Measurements from ENCODE around the gene WDR55. TPM values are rescaled to one million over a fixed set of nuclear protein-coding genes. Genes with fewer than 3 reads are reported as not detected.

WDR55 gene
- polyA plus RNA-seq, 1 experiment: 17.9 TPM

DNA sequence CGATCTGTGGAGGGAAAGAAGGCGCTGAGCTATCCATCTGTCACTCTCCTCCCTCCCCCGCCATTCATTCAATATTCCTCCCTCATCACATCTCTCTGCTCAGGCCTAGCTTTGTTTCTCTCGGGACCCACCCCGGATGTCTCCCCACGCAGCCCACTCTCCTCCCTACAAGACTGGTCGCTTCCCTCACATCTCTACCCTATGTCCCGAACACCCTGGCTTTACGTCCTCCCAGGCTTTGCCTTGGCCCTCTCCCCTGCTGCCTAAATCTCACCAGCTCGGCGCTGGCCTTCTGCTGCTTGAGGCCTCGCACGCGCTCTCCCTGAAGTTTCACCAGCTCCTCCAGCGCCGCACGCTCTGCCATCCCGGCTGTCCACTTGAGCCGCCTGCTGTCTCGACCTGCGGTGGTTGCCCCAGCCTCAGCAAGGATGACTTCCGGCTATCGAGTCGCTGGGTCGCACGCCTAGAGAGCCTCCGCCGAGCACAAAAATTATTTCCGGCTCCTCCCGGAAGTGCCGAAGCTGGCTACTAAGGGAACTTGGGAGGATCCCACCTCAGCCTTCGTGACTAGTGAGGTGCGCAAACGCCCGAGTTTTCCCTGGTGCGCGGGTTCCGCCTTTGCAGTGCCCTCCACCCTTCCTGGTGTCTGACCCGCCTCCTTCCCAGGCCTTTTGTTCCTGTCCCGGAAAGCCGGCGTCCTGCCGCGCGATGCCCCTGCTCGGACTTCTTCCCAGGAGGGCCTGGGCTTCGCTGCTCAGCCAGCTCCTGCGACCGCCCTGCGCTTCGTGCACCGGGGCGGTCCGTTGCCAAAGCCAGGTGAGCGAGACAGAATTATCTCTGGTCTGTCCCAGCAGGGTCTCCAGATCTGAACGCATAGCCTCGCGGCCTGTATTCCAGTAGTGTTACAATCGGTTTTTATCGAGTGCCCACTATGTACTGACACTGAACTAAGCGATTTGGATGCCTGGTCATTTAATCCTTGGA is 26.5 kb downstream of the WDR55 start, which contains the start of the genes HARS1 and HARS2:
Gene HARS1 (minus strand): TSS at position 430 of the 984 bp plus-strand sequence. CDS start 66 bp downstream, at position 364.
Gene HARS2 (plus strand): TSS at position 515 of the 984 bp plus-strand sequence. CDS start 194 bp downstream, at position 709.
- peak; percentile 80 for DNase-seq (ENCODE audit: low read depth)
- H3K27me3 ChIP-seq (ENCODE audit: control insufficient read depth, insufficient read depth, low read length): no peaks in the 10 kb centered on the region
- CTCF ChIA-PET: interaction anchor here (0.8 to 1.7 kb wide), 4 partner anchors 9 to 332 kb away, joined by 3 to 5 read pairs (median 3); partner anchors contain the start of gene ZMAT2
- peak within 1 kb of the TSS; percentile 94 for H3K4me3 ChIP-seq (ENCODE audit: low read depth, low read length)
- TF ChIP-seq, protein P1, sequence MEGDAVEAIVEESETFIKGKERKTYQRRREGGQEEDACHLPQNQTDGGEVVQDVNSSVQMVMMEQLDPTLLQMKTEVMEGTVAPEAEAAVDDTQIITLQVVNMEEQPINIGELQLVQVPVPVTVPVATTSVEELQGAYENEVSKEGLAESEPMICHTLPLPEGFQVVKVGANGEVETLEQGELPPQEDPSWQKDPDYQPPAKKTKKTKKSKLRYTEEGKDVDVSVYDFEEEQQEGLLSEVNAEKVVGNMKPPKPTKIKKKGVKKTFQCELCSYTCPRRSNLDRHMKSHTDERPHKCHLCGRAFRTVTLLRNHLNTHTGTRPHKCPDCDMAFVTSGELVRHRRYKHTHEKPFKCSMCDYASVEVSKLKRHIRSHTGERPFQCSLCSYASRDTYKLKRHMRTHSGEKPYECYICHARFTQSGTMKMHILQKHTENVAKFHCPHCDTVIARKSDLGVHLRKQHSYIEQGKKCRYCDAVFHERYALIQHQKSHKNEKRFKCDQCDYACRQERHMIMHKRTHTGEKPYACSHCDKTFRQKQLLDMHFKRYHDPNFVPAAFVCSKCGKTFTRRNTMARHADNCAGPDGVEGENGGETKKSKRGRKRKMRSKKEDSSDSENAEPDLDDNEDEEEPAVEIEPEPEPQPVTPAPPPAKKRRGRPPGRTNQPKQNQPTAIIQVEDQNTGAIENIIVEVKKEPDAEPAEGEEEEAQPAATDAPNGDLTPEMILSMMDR (IDR thresholded peaks at IDR 0.05; ENCODE audit: insufficient read depth, low read depth, low read length): no peak
- POLR2A ChIA-PET: interaction anchor here (0.5 to 1.2 kb wide), 5 partner anchors 9 to 446 kb away, joined by 4 to 7 read pairs (median 4); partner anchors contain the start of gene ZMAT2
- H3K36me3 ChIP-seq (ENCODE audit: control insufficient read depth, insufficient read depth, low read length): peaks cover 11% of the 10 kb centered on the region

DNA sequence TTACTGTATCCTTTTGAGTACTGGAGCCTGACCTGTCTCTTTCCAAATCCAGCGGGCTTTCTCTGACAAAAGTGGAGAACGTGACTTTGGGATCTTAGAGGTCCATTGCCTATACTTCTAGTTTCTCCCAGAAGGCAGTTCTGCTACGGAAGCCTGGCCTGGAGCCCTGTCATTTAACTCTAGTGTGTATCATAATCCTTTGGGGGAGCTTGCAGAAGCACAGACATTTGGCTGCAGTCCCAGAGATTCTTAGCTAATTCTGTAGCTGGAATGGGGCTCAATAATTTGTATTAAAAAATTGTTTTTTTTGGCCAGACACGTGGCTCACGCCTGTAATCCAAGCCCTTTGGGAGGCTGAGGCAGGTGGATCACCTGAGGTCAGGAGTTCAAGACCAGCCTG is 29.6 kb downstream of the WDR55 start:
- Histone ChIP-seq H3K4me3 (ENCODE audit: low read depth, low read length) (no peak overlapping the region), H3K36me3 (ENCODE audit: control insufficient read depth, insufficient read depth, low read length) (peaks cover 24% of the 10 kb centered on the region), H3K27me3 (ENCODE audit: control insufficient read depth, insufficient read depth, low read length) (no peaks in the 10 kb centered on the region)
- CTCF ChIA-PET: interaction anchor here (1.0 to 1.6 kb wide), 2 partner anchors 17 to 19 kb away, joined by 3 to 4 read pairs; no protein-coding TSS in a partner anchor
- TF ChIP-seq, protein P1 (IDR thresholded peaks at IDR 0.05; ENCODE audit: insufficient read depth, low read depth, low read length): no peak
- no peak for DNase-seq (ENCODE audit: low read depth)
- POLR2A ChIA-PET: no interaction called here

DNA sequence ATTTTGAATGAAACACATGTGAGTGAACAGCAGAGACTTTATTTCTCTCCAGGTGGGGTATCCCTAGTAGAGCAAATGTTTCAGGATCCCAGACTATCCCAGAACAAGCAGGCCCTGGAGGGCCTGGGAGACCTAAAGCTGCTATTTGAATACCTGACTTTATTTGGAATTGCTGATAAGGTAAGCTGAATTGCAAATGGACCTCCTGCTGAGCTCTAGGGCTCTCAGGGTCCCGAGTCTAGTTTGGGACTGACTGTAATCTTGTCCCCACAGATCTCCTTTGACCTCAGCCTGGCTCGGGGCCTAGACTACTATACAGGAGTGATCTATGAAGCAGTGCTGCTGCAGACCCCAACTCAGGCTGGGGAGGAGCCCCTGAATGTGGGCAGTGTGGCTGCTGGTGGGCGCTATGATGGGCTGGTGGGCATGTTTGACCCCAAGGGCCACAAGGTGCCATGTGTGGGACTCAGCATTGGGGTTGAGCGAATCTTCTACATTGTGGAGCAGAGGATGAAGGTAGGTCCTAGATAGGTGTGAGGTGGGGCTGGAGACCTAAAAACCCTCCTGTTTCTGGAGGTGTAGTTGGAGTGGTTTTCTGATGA is 32.3 kb downstream of the WDR55 start:
- CTCF ChIA-PET: interaction anchor here (0.9 kb wide), 1 partner anchor 347 kb away, joined by 3 read pairs; no protein-coding TSS in a partner anchor
- H3K4me3 ChIP-seq (ENCODE audit: low read depth, low read length): no peak overlapping the region
- DNase-seq (ENCODE audit: low read depth): no peak
- H3K36me3 ChIP-seq (ENCODE audit: control insufficient read depth, insufficient read depth, low read length): peaks cover 24% of the 10 kb centered on the region
- H3K27me3 ChIP-seq (ENCODE audit: control insufficient read depth, insufficient read depth, low read length): no peaks in the 10 kb centered on the region
- TF ChIP-seq, protein P1 (IDR thresholded peaks at IDR 0.05; ENCODE audit: insufficient read depth, low read depth, low read length): no peak
- POLR2A ChIA-PET: no interaction called here

DNA sequence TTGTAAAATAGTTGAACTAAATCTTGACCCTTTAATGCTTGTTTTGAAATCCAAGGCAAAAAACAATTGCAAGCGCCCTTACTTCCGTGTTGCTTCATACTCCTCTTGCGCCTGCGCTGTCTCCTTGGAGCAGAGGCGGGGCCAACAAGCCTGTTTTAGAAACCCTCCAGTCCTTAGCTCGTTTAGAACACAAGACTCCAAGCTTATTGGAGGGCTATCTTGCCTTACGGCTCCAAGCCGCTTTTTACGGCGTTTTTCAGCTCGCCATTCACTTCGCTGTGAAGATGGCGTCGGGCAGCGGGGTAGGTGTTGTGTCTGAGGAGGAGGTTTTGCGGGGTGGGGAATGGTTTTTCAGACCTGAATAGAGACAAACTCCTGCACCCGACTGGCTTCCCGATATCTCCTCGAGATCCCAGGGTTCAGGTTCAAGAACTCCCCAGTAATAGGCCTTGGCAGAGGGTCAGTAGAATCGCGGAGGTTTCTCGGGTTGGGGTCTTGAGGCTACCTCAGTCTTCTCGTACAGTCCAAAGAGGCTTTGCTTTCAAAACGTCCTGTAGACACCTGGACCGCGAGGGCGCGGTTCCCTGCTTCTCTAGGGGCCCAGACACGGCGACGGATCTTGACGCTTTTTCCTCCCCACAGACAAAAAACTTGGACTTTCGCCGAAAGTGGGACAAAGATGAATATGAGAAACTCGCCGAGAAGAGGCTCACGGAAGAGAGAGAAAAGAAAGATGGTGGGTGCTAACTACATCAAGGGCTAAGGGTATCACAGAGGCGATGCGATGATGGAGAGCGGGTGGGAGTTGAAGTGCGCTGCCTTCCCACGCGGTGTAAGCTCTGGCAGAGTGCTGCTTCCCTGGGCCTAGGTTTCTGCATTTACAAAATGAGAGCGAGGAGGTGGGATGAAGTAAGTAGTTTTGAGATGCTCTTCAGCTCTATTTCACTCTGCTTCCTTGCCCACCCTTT is 35.8 kb downstream of the WDR55 start, which contains the start of gene ZMAT2:
Gene ZMAT2 (plus strand): TSS at position 271 of the 968 bp plus-strand sequence. CDS start 14 bp downstream, at position 285.
- Histone ChIP-seq H3K27me3 (ENCODE audit: control insufficient read depth, insufficient read depth, low read length) (no peaks in the 10 kb centered on the region), H3K36me3 (ENCODE audit: control insufficient read depth, insufficient read depth, low read length) (peaks cover 30% of the 10 kb centered on the region), H3K4me3 (ENCODE audit: low read depth, low read length) (peak within 1 kb of the TSS; percentile 66)
- peak; percentile 99 for DNase-seq (ENCODE audit: low read depth)
- ChIA-PET POLR2A (interaction anchor here (0.5 to 1.0 kb wide), 2 partner anchors 9 to 31 kb away, joined by 5 to 9 read pairs; partner anchors contain the start of genes HARS1 and HARS2), CTCF (interaction anchor here (1.3 kb wide), 1 partner anchor 9 kb away, joined by 3 read pairs; the partner anchor contains the start of genes HARS1 and HARS2)
- TF ChIP-seq, protein P1 (IDR thresholded peaks at IDR 0.05; ENCODE audit: insufficient read depth, low read depth, low read length): no peak
